GM18519 (cell line): ENCODE results near the gene PIK3C2G.

ENCODE experiments used
- ATAC-seq: cut with Tn5 transposase; IDR thresholded peaks from one replicate; pipeline ENCODE4 v1.9.1; 2021; ENCODE audit warnings: mild to moderate bottlenecking, moderate library complexity; ENCODE audit not compliant: unreplicated experiment, low FRiP score

PIK3C2G gene

DNA sequence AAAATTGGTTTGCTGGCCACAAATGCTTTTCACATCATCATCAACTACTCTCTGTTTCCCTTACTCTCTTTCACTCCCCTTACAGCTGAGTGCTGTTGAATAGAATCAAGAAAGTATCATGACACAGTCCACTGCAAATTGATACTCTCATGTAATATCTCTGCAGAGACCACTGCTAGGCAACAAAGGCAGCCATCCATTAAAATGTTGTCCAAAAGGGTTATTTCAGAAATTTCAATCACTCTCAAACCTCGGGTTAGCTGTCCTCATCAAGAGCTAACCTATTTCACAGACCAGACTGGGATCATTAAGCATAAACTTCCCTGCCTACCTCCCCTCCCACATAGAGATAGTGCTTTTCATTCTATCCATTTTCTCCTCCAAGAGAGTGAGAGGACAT is 289.8 kb downstream of the PIK3C2G start:
- no peak for ATAC-seq

DNA sequence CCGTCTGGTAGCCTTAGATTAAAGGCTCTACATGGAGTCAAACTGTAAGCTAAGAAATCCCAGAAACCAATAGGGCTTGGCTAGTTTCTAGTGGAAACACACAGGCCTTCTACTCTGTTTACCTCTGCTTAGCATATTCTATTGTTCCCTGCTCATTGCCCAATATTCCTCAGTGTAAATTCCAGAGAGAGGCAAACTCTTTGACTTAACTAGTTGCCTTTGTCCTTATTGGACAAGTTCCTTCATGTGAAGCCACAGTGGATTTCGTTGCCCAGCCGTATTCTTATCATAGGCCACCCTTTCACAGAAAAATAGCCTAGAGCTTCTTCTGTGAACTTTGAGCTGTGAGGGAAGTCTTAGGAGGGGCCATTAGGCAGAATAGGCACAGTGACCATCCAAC is 290.4 kb downstream of the PIK3C2G start:
- no peak for ATAC-seq

GRCh38 chr12:18552829-18553228 is 291.5 kb downstream of the PIK3C2G start:
- ATAC-seq: no peak

- no peak for ATAC-seq
Measured at GRCh38 chr12:18556161-18556560, 294.8 kb downstream of the PIK3C2G start.

DNA sequence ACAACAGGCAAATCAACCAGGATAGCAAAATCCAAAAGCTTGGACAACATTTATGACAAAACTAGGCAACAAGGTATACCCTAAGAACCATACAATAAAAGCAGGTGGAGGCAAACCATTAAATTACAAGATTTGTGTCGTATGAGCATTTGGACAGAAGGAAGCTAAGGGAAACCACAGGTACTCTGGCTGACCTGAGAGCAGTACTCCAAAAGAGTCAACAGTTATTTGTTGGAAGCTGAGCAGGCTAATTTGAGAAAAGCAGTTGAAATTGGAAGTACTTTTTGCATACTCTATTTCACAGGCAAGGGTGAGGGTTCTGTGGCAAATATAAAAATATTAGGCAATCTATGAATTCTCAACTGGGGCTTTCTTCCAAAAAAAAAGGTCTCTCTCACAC is 297.9 kb downstream of the PIK3C2G start:
- ATAC-seq: no peak

- ATAC-seq: no peak
Measured at GRCh38 chr12:18562531-18562930, 301.2 kb downstream of the PIK3C2G start.

DNA sequence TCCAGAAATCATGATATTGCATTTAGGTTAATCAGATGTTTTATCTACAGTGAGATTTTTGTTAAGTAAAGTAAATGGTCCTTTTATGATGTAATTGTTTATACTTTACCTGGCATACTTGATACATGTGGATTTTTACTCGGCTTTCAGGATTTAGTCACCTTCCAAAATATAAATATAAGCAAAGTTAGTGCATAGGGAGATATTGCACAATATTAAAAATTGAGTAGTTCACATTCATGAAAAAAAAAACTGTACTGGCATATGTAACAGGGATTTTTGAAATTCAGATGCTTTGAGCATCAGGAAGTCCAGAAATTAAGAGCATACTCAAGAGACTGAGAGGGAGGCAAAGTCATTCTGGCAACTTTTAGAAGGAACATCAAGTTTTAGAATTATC is 303.0 kb downstream of the PIK3C2G start:
- ATAC-seq: no peak

DNA sequence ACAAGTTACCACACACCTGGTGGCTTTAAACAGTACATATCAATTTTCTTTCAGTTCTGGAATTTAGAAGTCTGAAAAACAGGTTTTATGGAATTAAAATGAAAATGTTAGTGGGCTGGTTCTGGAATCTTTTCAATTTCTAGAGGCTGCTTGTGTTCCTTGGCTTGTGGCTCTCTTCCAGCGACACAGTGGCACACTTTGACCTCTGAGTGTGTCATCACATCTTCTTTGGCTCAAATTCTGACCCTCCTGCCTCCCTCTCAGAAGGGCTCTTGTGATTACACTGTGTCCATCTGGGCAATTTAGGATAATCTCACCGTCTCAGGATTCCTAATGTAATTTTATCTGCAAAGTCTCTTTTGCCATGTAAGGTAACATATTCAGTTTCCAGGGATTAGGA is 306.5 kb downstream of the PIK3C2G start:
- ATAC-seq: no peak

- ATAC-seq: no peak
Measured at GRCh38 chr12:18570543-18570942, 309.2 kb downstream of the PIK3C2G start.

- no peak for ATAC-seq
Measured at GRCh38 chr12:18576104-18576626, 314.8 kb downstream of the PIK3C2G start.

GRCh38 chr12:18576648-18577047 is 315.3 kb downstream of the PIK3C2G start:
- no peak for ATAC-seq

GRCh38 chr12:18578191-18578590 is 316.9 kb downstream of the PIK3C2G start:
- ATAC-seq: no peak

DNA sequence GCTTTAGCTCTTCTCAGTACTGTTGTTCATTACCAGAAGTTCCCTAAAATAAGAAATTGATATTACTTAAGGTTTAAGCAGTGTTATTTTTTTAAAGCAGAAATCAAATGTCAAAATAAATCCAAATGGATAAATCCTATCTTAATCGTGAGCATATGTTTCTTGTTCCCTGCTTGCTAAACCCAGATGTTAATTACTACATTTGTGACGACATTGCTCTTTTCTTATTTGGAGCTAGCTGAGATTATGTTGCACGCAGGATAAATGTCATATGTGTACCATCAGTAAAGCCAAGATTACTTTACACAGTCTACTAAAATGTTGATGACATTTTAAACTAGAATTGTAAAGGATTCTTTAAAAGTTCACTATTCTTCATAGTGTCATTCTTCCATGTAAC is 319.0 kb downstream of the PIK3C2G start:
- ATAC-seq: no peak

DNA sequence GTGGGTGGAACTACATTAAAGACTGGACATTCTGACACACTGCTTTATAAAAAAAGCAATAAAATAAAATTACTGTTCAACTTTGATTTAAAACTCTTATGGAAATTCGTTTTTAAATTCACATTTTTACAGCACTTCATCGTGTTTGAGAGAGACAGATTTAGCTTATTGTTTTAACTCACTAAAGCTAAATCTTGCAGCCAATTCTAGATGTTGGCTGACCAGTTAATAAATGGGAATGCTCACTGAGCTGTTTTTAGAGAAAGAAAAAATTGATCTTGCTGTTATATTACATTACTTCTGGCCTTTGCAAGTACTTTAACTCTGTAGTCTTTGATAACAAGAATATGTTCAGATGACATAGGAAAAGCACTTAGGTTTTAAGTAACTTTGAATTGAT is 319.4 kb downstream of the PIK3C2G start:
- ATAC-seq: no peak

GRCh38 chr12:18581232-18581962 is 320.1 kb downstream of the PIK3C2G start:
- no peak for ATAC-seq

DNA sequence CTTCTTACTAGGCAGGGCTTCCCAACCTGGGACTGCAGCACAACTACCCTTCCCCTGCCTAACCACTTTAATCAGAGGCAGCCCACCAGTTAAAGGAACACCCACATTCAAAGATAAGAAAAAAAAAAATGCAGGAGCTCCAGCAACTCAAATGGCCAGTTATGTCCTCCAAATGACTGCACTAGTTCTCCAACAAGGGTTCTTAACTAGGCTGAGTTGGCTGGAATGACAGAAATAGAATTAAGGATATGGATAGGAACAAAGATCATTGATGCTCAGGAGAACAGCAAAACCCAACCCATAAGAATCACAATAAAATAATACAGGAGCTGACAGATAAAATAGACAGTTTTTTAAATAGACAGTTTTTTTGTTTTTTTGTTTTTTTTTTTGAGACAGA is 322.3 kb downstream of the PIK3C2G start:
- no peak for ATAC-seq

DNA sequence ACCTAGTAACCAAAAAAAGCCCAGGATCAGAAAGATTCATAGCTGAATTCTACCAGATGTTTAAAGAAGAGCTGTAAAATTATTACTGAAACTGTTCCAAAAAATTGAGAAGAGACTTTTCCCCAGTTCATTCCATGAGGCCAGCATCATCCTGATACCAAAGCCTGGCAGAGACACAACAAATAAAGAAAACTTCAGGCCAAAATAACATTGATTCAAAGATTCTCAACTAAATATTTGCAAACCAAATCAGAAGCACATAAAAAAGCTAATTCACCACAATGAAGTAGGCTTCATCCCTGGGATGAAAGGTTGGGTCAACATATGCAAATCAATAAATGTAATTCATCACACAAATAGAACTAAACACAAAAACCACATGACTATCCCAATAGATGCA is 325.3 kb downstream of the PIK3C2G start:
- no peak for ATAC-seq

DNA sequence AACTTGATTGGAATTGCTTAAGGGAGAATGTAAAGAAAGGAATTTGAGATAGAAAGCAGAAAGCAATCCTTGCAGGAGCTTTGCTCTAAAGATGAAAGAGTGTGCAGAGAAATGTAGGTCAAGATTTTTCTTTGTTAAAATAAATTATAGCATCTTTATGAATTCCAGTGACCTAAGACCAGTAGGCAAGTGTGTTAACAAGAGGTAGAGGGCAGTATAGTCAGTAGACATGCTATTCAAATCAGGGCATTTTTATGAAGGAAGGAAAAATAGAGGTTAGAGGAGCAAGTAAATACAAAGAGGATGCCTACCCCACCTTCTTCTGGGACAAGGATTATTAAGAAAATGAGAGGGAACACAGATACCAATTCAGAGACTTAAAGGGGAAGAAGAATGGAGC is 328.0 kb downstream of the PIK3C2G start:
- ATAC-seq: no peak

DNA sequence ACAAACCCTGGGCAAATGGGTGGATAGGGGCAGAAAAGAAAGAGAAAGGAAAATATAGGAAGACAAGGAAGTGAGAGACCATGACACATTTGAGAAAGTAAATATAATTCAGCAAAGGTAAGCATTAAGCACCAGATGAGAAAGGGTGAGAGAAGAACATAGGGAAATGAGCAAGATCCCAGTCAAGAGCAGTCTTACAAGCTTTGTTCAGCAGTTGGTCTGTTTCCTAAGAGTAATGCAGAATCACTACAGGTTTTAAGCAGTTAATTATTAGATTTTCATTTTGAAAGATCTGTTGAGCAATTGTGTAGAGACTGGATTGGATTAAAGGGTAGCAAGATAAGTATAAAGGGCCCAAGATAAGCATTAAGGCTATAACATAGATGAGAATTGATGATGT is 330.2 kb downstream of the PIK3C2G start:
- ATAC-seq: no peak

DNA sequence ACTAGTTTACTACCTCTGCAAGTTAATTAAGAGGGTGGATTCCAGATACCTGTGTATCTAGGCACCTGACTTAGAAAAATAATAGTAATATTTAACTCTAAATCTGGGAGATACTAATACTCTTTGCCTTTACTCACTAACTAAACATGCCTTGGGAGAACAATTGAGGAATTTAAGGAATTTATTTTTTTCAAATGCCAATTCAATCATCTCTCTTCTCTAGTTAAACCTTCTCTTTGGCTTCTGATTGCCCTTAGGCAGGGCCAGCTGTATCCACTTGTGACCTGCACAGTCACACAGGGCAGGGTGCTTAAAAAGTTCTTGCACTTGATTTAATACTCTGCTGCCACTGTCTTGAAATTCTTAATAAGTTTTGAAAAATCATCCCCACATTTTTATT is 334.1 kb downstream of the PIK3C2G start:
- ATAC-seq: no peak

DNA sequence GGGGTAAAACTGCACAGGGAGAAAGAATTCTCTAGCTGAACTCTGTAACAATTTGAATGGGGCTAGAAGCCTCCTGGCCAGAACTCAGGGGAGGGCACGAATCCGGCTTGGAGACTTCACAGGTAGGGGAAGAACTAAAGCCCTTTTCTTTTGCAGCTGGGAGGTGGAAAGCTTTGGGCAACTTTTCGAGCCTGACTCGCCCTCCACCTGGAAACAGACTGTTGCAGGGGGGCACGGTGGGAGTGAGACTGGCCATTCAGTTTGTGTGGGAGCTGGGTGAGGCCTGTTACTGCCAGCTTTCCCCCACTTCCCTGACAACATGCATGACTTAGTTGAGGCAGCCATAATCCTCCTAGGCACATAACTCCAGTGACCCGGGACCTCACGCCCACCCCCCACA is 340.6 kb downstream of the PIK3C2G start:
- ATAC-seq: no peak

DNA sequence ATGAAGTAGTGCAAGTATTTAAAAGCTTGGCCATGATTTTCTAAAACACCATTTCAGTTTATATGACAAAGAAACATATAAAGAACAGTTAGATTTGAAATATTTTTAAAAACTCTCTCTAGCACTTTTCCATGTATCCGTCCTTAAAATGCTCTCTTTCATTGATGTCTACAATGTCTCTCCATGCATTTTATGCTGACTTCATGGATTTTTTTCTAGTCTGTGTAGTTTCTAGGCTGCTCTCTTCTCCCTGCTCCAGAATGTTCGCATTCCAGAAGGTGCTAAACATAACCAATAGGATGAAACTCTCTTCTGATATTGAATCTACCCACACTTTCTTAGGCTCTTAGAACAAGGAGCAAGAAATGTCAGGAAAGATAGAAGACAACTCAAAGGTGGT is 351.7 kb downstream of the PIK3C2G start:
- no peak for ATAC-seq

DNA sequence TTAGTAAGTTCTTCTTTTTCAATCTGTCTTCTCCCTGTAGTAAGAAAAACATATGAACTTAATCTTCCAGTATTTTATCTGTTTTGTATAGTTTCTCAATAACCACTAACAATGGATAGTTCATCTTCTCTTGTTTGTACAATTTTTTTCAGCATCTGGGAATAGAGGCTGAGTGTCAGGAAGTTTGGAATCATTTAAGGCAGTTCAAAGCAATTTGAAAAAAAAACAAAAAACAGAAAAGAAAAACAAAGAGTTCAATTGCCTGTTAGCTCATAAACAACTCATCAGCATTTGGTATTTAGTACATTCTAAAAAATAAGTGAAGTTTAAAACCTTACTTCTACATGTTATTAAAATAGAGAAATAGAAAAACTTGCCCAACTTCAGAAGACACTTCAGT is 359.7 kb downstream of the PIK3C2G start:
- ATAC-seq: no peak
